Esophagus muscularis mucosa (tissue), 4 donors: Measurements from ENCODE around the gene INSR. TPM values are rescaled to one million over a fixed set of nuclear protein-coding genes. Genes with fewer than 3 reads are reported as not detected.

Experiments
- DNase-seq: peaks from one replicate; pipeline ENCODE4 v3.0.0-alpha.2; 2017; ENCODE audit errors: extremely low spot score
- H3K27ac ChIP-seq, 4 donors: fragments of 200-600 bp; sonication (generic); replicated peaks in 1 of 4; 1 replicate in 3 of 4; 2 replicates in 1 of 4; pipeline ENCODE4 v1.5.1; 2016 to 2019; ENCODE audit warnings: mild to moderate bottlenecking in 1 of 4
- H3K27me3 ChIP-seq, 4 donors: fragments of 200-600 bp; sonication (generic); one replicate each; pipeline versions ENCODE4 v1.5.1 to v1.6.0; 2016 to 2019
- H3K36me3 ChIP-seq, 4 donors: fragments of 200-600 bp; sonication (generic); one replicate each; pipeline ENCODE4 v1.5.1; 2016 to 2019
- H3K4me1 ChIP-seq, 4 donors: fragments of 200-600 bp; sonication (generic); one replicate each; pipeline ENCODE4 v1.5.1; 2016 to 2019
- H3K4me3 ChIP-seq, 4 donors: fragments of 200-600 bp; sonication (generic); 1 replicate in 2 of 4; 2 replicates in 2 of 4; pipeline ENCODE4 v1.5.1; 2016 to 2019; ENCODE audit warnings: mild to moderate bottlenecking in 4 of 4, moderate library complexity in 1 of 4
- H3K9me3 ChIP-seq, 4 donors: fragments of 200-600 bp; sonication (generic); 1 replicate in 3 of 4; 2 replicates in 1 of 4; pipeline ENCODE4 v1.5.1; 2016 to 2019
- CTCF ChIP-seq, 3 experiments: fragments of 200-600 bp in 2 of 3; fragments of 450-650 bp in 1 of 3; sonication (generic) in 2 of 3; IDR thresholded peaks; one replicate each; pipeline ENCODE4 v1.5.1; 2017 to 2019; ENCODE audit warnings: antibody characterized with exemption in 3 of 3, mild to moderate bottlenecking in 2 of 3, moderate library complexity in 1 of 3
- EP300 ChIP-seq: sonication (generic); formaldehyde crosslinking; IDR thresholded peaks from one replicate; pipeline ENCODE4 v1.6.1; 2017; ENCODE audit warnings: antibody characterized with exemption
- POLR2A ChIP-seq: fragments of 450-650 bp; IDR thresholded peaks from one replicate; pipeline ENCODE4 v1.6.1; 2017; ENCODE audit warnings: antibody characterized with exemption, moderate library complexity, mild to moderate bottlenecking, low read depth
- POLR2AphosphoS5 ChIP-seq, 2 donors: sonication (generic); formaldehyde crosslinking; IDR thresholded peaks; one replicate each; pipeline ENCODE4 v1.6.1; 2017; ENCODE audit warnings: antibody characterized with exemption in 2 of 2
- WGBS: methylation state at CpG from one replicate; pipeline ENCODE4 v1.1.5; 2018; 5-methylcytosine and 5-hydroxymethylcytosine counted together
- intact Hi-C: fragments of 100-400 bp; cut with DNase I; formaldehyde crosslinking; loops from one replicate; pipeline ENCODE4 v1.15.1; 2023
- total RNA-seq, 4 donors: library from RNA; depleted of rRNA; stranded (reverse); fragments of >200 nt; gene quantifications; one replicate each; pipeline versions ENCODE4 v1.1.0 to v1.2.1, GENCODE V29; 2016

Gene INSR
- total RNA-seq, 4 donors from 2014 or later: 72.3 to 143 (median 92.5) TPM

DNA sequence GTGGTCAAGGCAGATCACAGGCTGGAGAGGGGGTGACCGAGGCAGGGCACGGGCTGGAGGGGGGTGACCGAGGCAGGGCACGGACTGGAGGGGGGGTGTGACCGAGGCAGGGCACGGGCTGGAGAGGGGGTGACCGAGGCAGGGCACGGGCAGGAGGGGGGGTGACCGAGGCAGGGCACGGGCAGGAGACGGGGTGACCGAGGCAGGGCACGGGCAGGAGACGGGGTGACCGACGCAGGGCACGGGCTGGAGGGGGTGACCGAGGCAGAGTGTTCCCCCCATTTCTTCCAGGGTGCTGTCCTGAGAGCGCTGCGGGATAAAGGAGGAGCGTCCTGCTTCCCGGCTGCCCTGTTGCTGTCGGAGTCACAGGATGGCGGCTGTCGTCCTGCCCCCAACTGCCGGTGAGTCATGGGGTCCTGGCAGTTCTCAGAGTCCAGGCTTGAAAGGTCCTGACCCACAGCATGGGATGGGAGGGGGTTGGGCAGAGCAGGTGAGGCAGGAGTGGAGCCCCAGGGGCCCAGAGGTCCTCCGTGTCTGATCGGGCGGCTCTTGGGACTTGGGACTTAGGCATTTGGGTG is 219.4 kb downstream of the INSR start:
- intact Hi-C loops: no loop called here
- TF ChIP-seq POLR2A: no peak
- no peak for TF ChIP-seq POLR2AphosphoS5 (IDR thresholded peaks at IDR 0.05)
- no peak for TF ChIP-seq EP300
- no peak for TF ChIP-seq CTCF (IDR thresholded peaks at IDR 0.05)
- WGBS: 96% methylated on average over 24 of the region's 29 CpGs
- no peak for DNase-seq
- Histone ChIP-seq H3K36me3 (peaks cover 87 to 93% (median 91%) of the 10 kb centered on the region in 4 donors), H3K4me3 (no peak overlapping the region), H3K27me3 (no peaks in the 10 kb centered on the region), H3K4me1 (peaks cover 10 to 16% (median 12%) of the 10 kb centered on the region in 4 donors), H3K27ac (no peak overlapping the region), H3K9me3 (peaks cover 15 to 52% (median 39%) of the 10 kb centered on the region in 4 donors)

DNA sequence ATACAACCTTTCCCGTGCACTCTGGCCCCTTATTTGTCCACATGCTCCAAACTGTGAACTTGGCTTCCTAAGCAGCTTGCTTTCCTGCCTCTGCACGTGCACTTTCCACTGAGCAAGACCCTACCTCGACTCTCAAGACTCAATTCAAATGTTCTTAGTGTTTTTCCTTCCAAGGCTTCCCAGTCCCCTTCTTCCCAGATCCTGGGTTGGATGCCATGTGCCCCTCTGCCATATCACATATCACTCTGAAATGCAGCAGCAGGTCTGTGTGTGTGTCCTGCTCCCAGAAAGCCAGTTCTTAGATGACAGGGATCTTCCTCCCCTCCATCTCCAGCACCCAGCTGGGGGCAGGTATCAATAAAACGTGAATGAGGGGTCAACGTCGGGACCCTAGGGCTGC is 221.7 kb downstream of the INSR start:
- H3K27me3 ChIP-seq: no peaks in the 10 kb centered on the region
- H3K36me3 ChIP-seq: peaks cover 65 to 70% (median 68%) of the 10 kb centered on the region in 4 donors
- TF ChIP-seq POLR2AphosphoS5 (IDR thresholded peaks at IDR 0.05) (no peak), EP300 (no peak), CTCF (IDR thresholded peaks at IDR 0.05) (no peak), POLR2A (no peak)
- H3K27ac ChIP-seq: no peak overlapping the region
- intact Hi-C loops: no loop called here
- 96% methylated on average over 6 of the region's 6 CpGs for WGBS
- no peak overlapping the region for H3K4me3 ChIP-seq
- H3K9me3 ChIP-seq: peaks cover under 1 to 30% (median 16%) of the 10 kb centered on the region in 4 donors
- peaks cover 11 to 22% (median 14%) of the 10 kb centered on the region in 4 donors for H3K4me1 ChIP-seq
- DNase-seq: no peak

DNA sequence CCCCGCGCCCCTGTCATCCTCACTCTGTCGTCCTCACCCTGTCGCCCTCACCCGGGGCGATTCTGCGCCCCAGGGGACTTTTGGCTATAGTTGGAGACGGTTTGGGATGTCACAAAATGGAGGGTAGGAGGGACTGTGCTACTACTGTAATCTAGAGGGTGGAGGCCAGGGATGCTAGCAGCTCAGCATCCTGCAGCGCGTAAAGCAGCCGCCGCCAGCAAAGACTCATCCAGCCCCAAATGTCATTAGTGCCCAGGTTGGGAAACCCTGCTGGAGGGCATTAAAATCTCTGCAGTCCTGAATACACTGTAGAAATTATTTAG is 224.3 kb downstream of the INSR start:
- DNase-seq: no peak
- intact Hi-C loops: loop anchor here (10.0 kb wide), 1 partner anchor 325 kb away; no protein-coding TSS in a partner anchor
- TF ChIP-seq CTCF (IDR thresholded peaks at IDR 0.05): no peak
- TF ChIP-seq POLR2A: no peak
- no peak for TF ChIP-seq EP300
- no peak for TF ChIP-seq POLR2AphosphoS5 (IDR thresholded peaks at IDR 0.05)
- H3K36me3 ChIP-seq: peaks cover 38 to 43% (median 42%) of the 10 kb centered on the region in 4 donors
- no peaks in the 10 kb centered on the region for H3K27me3 ChIP-seq
- peaks cover 0 to 3% (median under 1%) of the 10 kb centered on the region in 4 donors for H3K9me3 ChIP-seq
- 4% methylated on average over 5 of the region's 12 CpGs for WGBS
- peak overlapping the region; percentile 81 to 96 (median 90) for H3K4me3 ChIP-seq
- peaks cover 11 to 22% (median 14%) of the 10 kb centered on the region in 4 donors for H3K4me1 ChIP-seq
- H3K27ac ChIP-seq: peak overlapping the region; percentile 80 to 85 (median 82)

GRCh38 chr19:7069042-7069903 is 224.9 kb downstream of the INSR start, which contains the start of gene ZNF557:
TSS of gene ZNF557 (plus strand) at chr19:7069703. CDS start at chr19:7075075, 5,372 bp downstream.
- peaks cover 32 to 38% (median 36%) of the 10 kb centered on the region in 4 donors for H3K36me3 ChIP-seq
- TF ChIP-seq POLR2AphosphoS5 (IDR thresholded peaks at IDR 0.05) (peak; percentile 78 to 80), POLR2A (no peak), EP300 (no peak), CTCF (IDR thresholded peaks at IDR 0.05) (no peak)
- peaks cover 11 to 22% (median 14%) of the 10 kb centered on the region in 4 donors for H3K4me1 ChIP-seq
- peak within 1 kb of the TSS; percentile 81 to 96 (median 90) for H3K4me3 ChIP-seq
- H3K27ac ChIP-seq: peak within 1 kb of the TSS; percentile 80 to 85 (median 82)
- H3K9me3 ChIP-seq: no peaks in the 10 kb centered on the region
- no peaks in the 10 kb centered on the region for H3K27me3 ChIP-seq
- DNase-seq: peak; percentile 99
- intact Hi-C loops: loop anchor here (10.0 kb wide), 1 partner anchor 324 kb away; no protein-coding TSS in a partner anchor
- 6% methylated on average over 10 of the region's 56 CpGs for WGBS
